Measurements from ENCODE around the gene INS.

DNA sequence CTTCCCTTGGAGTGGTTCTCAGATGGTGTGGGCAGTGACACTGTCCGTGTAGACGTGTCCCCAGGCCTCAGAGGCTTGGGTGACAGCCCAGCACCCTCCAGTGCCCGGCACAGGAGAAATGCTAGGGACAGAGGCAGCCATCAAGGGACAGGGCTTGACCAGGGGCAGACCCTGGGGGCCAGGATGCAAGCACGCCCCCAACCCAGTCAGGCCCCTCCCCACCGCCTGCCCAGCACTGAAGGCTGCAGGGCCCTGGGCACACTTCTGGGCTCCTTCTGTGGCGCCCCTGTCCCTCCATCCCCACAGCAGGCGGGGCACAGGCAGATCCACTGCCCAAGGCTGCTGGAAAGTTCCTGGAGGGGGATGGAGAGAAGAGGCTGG, 32.9 kb downstream of the INS start:
- TF ChIP-seq, protein P1, sequence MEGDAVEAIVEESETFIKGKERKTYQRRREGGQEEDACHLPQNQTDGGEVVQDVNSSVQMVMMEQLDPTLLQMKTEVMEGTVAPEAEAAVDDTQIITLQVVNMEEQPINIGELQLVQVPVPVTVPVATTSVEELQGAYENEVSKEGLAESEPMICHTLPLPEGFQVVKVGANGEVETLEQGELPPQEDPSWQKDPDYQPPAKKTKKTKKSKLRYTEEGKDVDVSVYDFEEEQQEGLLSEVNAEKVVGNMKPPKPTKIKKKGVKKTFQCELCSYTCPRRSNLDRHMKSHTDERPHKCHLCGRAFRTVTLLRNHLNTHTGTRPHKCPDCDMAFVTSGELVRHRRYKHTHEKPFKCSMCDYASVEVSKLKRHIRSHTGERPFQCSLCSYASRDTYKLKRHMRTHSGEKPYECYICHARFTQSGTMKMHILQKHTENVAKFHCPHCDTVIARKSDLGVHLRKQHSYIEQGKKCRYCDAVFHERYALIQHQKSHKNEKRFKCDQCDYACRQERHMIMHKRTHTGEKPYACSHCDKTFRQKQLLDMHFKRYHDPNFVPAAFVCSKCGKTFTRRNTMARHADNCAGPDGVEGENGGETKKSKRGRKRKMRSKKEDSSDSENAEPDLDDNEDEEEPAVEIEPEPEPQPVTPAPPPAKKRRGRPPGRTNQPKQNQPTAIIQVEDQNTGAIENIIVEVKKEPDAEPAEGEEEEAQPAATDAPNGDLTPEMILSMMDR (IDR thresholded peaks at IDR 0.05; ENCODE audit: insufficient read depth, low read length), result no peak
- TF ChIP-seq, protein P2, sequence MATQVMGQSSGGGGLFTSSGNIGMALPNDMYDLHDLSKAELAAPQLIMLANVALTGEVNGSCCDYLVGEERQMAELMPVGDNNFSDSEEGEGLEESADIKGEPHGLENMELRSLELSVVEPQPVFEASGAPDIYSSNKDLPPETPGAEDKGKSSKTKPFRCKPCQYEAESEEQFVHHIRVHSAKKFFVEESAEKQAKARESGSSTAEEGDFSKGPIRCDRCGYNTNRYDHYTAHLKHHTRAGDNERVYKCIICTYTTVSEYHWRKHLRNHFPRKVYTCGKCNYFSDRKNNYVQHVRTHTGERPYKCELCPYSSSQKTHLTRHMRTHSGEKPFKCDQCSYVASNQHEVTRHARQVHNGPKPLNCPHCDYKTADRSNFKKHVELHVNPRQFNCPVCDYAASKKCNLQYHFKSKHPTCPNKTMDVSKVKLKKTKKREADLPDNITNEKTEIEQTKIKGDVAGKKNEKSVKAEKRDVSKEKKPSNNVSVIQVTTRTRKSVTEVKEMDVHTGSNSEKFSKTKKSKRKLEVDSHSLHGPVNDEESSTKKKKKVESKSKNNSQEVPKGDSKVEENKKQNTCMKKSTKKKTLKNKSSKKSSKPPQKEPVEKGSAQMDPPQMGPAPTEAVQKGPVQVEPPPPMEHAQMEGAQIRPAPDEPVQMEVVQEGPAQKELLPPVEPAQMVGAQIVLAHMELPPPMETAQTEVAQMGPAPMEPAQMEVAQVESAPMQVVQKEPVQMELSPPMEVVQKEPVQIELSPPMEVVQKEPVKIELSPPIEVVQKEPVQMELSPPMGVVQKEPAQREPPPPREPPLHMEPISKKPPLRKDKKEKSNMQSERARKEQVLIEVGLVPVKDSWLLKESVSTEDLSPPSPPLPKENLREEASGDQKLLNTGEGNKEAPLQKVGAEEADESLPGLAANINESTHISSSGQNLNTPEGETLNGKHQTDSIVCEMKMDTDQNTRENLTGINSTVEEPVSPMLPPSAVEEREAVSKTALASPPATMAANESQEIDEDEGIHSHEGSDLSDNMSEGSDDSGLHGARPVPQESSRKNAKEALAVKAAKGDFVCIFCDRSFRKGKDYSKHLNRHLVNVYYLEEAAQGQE (IDR thresholded peaks at IDR 0.05; ENCODE audit: insufficient replicate concordance, low read depth), result no peak
- TF ChIP-seq POLR2AphosphoS5 (IDR thresholded peaks at IDR 0.05; ENCODE audit: low read depth), result no peak
- no peak for TF ChIP-seq GABPA (IDR thresholded peaks at IDR 0.05; ENCODE audit: low read depth)
